Measurements from ENCODE around the gene TAF13. TPM values are rescaled to one million over a fixed set of nuclear protein-coding genes. Genes with fewer than 3 reads are reported as not detected.

TAF13 gene
- total and polyA plus RNA-seq, 9 of the 15 experiments (the other 6 are each of a cell fraction or from before 2014, with no cell fraction given): 14.9 to 77.2 (median 38.7) TPM

GRCh38 chr1:109041621-109042468 lies 34.0 kb downstream of the TAF13 start, which contains the start of gene WDR47 (continued):
- TF ChIP-seq TAF1 (IDR thresholded peaks at IDR 0.05; ENCODE audit: control insufficient read depth, extremely low read depth, insufficient read depth, low read length, severe bottlenecking) (peak; percentile 96), FOXK1 (CRISPR knock-in tag; IDR thresholded peaks at IDR 0.05; ENCODE audit: borderline replicate concordance) (peak; percentile 53; the same call in 1 of the 2 replicates), ZNF766 (CRISPR knock-in tag; conservative IDR thresholded peaks at IDR 0.05) (peak; percentile 64; the same call in 1 of the 2 replicates), ZNF274 (IDR thresholded peaks at IDR 0.05; ENCODE audit: borderline replicate concordance, low read depth, low read length) (no peak), RBFOX2 (IDR thresholded peaks at IDR 0.05; ENCODE audit: low read depth, low read length) (peak; percentile 95), ZC3H4 (CRISPR knock-in tag; IDR thresholded peaks at IDR 0.05; ENCODE audit: borderline replicate concordance) (no peak), JUN (IDR thresholded peaks at IDR 0.05; ENCODE audit: borderline replicate concordance, low read depth, low read length) (0 out of 2 replicates have a peak, but pooled peaks have one; percentile 11), JUN (CRISPR knock-in tag; IDR thresholded peaks at IDR 0.05; ENCODE audit: borderline replicate concordance) (peak; percentile 79; the same call in 1 of the 2 replicates), ZFX (CRISPR knock-in tag; IDR thresholded peaks at IDR 0.05) (peak; percentile 82), MTA3 (IDR thresholded peaks at IDR 0.05; ENCODE audit: borderline replicate concordance) (peak; percentile 87; the same call in 1 of the 2 replicates), MAFG (tag; conservative IDR thresholded peaks at IDR 0.05) (no peak), SP2 (IDR thresholded peaks at IDR 0.05; ENCODE audit: extremely low read depth, low read depth, low read length, poor library complexity, severe bottlenecking) (no peak), ELF4 (CRISPR knock-in tag; IDR thresholded peaks at IDR 0.05) (no peak), ZNF75A (CRISPR knock-in tag; IDR thresholded peaks at IDR 0.05) (no peak), RFX5 (IDR thresholded peaks at IDR 0.05; ENCODE audit: low read depth, low read length) (no peak), CBX1 (IDR thresholded peaks at IDR 0.05; ENCODE audit: low read depth) (peak; percentile 71), MCM3 (IDR thresholded peaks at IDR 0.05) (no peak), ZNF140 (CRISPR knock-in tag; IDR thresholded peaks at IDR 0.05) (no peak), CREM (IDR thresholded peaks at IDR 0.05; ENCODE audit: low read depth) (peak; percentile 89), STAT5B (CRISPR knock-in tag; IDR thresholded peaks at IDR 0.05) (no peak), E2F8 (IDR thresholded peaks at IDR 0.05; ENCODE audit: low read depth, partially characterized antibody) (no peak), BCLAF1 (IDR thresholded peaks at IDR 0.05; ENCODE audit: borderline replicate concordance in 1 of 2, control insufficient read depth in 1 of 2, low read depth in 2 of 2, low read length in 1 of 2) (peak in 1 of 2 experiments; percentile 67; a peak in 1 of 4 replicates)
